Prostate gland (tissue), 2 donors: Measurements from ENCODE around the gene ZBTB47. TPM values are rescaled to one million over a fixed set of nuclear protein-coding genes. Genes with fewer than 3 reads are reported as not detected.

ENCODE experiments used
- DNase-seq: peaks from one replicate; pipeline ENCODE4 v3.0.0-alpha.2; 2019; ENCODE audit warnings: low spot score
- H3K27ac ChIP-seq, 2 donors: fragments of 200-600 bp; sonication (generic); 2 replicates each; pipeline ENCODE4 v1.5.1; 2017 to 2019
- H3K27me3 ChIP-seq: fragments of 200-600 bp; sonication (generic); replicated peaks from 2 replicates; pipeline ENCODE4 v1.5.1; 2019; ENCODE audit not compliant: insufficient read depth
- H3K36me3 ChIP-seq, 2 donors: fragments of 200-600 bp; sonication (generic); 1 replicate in 1 of 2; 2 replicates in 1 of 2; pipeline versions ENCODE4 v1.5.1 to v1.8.1; 2017 to 2019
- H3K4me1 ChIP-seq: fragments of 200-600 bp; sonication (generic); replicated peaks from 2 replicates; pipeline ENCODE4 v1.5.1; 2019
- H3K4me3 ChIP-seq, 2 donors: fragments of 200-600 bp; sonication (generic); 2 replicates each; pipeline ENCODE4 v1.5.1; 2017 to 2019
- H3K9me3 ChIP-seq: fragments of 200-600 bp; sonication (generic); 2 replicates; pipeline ENCODE4 v1.5.1; 2017
- POLR2A ChIP-seq: fragments of 450-650 bp; IDR thresholded peaks from one replicate; pipeline ENCODE4 v1.6.1; 2016; ENCODE audit warnings: antibody characterized with exemption, mild to moderate bottlenecking
- POLR2AphosphoS5 ChIP-seq: sonication (generic); formaldehyde crosslinking; IDR thresholded peaks from one replicate; pipeline ENCODE4 v1.6.1; 2017; ENCODE audit warnings: antibody characterized with exemption
- WGBS: methylation state at CpG from one replicate; pipeline ENCODE4 v1.1.5; 2018; 5-methylcytosine and 5-hydroxymethylcytosine counted together
- intact Hi-C: fragments of 100-400 bp; cut with DNase I; formaldehyde crosslinking; loops from one replicate; pipeline ENCODE4 v1.14.2; 2022
- total RNA-seq, 2 donors: library from RNA; depleted of rRNA; stranded (reverse); fragments of >200 nt; gene quantifications; one replicate each; pipeline ENCODE4 v1.1.0, GENCODE V29; 2016
- TF ChIP-seq, protein P1 (sequence below), 4 experiments: fragments of 200-600 bp in 2 of 4; fragments of 450-650 bp in 2 of 4; sonication (generic) in 2 of 4; IDR thresholded peaks; 1 replicate in 3 of 4; 2 replicates in 1 of 4; pipeline ENCODE4 v1.5.1; 2016 to 2019; ENCODE audit warnings: antibody characterized with exemption in 4 of 4, mild to moderate bottlenecking in 2 of 4, moderate library complexity in 2 of 4

Gene ZBTB47
- total RNA-seq, 2 donors from 2014 or later, result 22.1 to 38.0 TPM

DNA sequence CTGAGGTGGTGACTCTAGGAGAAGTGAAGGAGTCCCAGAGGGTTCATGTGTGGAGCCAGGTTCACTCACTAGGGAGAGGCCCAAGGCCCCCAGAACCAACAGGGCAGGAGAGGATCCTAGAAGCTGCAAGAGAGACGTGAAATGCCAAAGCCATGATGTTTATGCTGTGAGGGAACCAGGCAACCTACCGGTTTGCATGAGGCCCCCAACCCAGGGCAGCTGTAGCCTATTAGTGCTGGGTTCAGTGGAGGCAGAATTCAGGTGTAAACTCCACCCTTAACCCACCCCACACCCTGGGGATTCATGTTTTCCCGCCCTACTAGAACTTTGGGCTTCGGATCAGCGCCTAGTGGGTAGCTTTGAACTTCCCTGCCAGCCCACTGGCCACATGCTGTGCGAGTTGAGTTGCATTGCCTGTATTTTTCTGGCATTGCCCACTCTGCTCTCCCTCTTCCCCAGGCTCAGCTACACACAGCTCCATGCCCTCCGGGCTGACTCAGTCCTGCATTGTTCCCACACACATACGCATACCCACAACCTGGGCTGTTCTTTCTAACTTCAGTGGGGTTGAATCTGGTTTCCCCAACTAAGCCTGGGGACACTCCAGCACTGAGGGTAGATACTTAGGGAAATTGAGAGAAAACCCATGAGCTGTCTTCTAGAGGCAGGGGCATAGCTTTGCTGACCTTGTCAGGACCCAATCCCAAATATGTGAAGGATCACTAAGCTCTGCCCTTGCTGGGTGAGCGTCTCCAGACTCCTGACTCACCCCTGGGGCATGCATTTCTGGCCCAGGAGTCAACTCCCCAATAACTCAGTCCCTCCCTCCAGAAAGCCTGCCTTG is 2.0 kb upstream of the ZBTB47 start:
- no peak for DNase-seq
- Histone ChIP-seq H3K4me3 (no peak overlapping the region), H3K27ac (peak overlapping the region in 1 of 2 donors; percentile 85), H3K27me3 (no peaks in the 10 kb centered on the region), H3K9me3 (no peaks in the 10 kb centered on the region), H3K36me3 (no peaks in the 10 kb centered on the region), H3K4me1 (no peaks in the 10 kb centered on the region)
- no peak for TF ChIP-seq POLR2AphosphoS5
- TF ChIP-seq POLR2A, result no peak
- TF ChIP-seq, protein P1, sequence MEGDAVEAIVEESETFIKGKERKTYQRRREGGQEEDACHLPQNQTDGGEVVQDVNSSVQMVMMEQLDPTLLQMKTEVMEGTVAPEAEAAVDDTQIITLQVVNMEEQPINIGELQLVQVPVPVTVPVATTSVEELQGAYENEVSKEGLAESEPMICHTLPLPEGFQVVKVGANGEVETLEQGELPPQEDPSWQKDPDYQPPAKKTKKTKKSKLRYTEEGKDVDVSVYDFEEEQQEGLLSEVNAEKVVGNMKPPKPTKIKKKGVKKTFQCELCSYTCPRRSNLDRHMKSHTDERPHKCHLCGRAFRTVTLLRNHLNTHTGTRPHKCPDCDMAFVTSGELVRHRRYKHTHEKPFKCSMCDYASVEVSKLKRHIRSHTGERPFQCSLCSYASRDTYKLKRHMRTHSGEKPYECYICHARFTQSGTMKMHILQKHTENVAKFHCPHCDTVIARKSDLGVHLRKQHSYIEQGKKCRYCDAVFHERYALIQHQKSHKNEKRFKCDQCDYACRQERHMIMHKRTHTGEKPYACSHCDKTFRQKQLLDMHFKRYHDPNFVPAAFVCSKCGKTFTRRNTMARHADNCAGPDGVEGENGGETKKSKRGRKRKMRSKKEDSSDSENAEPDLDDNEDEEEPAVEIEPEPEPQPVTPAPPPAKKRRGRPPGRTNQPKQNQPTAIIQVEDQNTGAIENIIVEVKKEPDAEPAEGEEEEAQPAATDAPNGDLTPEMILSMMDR (IDR thresholded peaks at IDR 0.05), result no peak
- intact Hi-C loops, result loop anchor here (2.0 kb wide), 1 partner anchor 51 kb away; the partner anchor contains the start of gene NKTR
- 68% methylated on average over 9 of the region's 9 CpGs for WGBS

DNA sequence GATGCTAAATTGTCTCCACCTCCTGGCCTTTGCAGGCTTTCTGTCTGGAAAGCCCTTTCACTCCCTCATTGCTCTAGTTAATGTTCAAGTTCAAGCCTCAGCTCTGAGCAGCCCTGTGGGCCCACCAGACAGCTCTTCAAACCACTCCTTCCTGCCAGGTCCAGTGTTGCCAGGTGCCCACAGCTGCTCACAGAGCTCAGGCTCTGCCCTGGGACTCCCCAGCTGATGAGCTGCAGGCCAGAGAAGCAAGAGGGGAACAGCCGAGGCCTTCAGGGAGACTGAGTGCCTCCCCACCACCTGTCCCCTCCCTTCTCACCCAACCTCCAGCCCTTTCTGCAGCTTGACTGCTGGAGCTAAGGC is 1.3 kb upstream of the ZBTB47 start:
- peak overlapping the region in 1 of 2 donors; percentile 64 for H3K4me3 ChIP-seq
- intact Hi-C loops, result loop anchor here (2.0 kb wide), 1 partner anchor 51 kb away; the partner anchor contains the start of gene NKTR
- TF ChIP-seq POLR2AphosphoS5 (no peak), POLR2A (no peak)
- TF ChIP-seq, protein P1 (IDR thresholded peaks at IDR 0.05), result no peak

DNA sequence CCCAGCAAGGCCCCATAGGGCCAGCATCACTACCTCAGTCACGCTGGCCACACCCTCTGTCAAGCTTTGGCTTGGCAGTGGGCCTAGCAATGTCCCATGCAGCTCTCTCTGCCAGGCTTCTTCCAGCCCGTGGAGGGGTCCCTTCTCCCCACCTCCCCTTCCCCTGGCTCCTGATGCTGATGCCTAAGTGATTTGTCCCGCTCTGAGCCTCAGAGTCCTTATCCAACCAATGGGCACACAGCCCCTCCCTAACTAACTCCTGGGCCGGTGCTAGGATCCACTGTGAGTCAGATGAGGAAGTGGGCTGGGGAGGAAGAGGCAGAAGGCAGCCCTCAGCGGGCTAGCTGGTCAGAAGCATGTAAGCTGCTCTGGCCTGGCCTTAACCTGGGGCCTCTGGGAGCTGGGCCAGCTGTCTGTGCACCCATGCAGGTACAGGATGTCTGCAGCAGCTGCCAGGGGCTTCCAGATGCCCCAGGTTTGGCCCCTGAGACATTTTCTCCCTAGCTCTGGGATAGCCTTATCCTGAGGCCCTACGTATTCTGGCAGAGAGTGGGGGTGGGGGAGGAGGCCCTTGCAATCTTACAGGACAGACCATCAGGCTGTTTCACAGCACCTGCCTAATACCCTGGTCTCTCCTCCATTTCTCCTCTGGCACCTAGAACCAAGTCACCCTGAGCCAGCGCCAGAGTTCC is 740 bp upstream of the ZBTB47 start:
- no peak for DNase-seq
- Histone ChIP-seq H3K27me3 (no peaks in the 10 kb centered on the region), H3K27ac (peak overlapping the region; percentile 85 to 90), H3K4me3 (peak overlapping the region in 1 of 2 donors; percentile 64), H3K36me3 (no peaks in the 10 kb centered on the region), H3K4me1 (no peaks in the 10 kb centered on the region), H3K9me3 (no peaks in the 10 kb centered on the region)
- TF ChIP-seq POLR2A (peak; percentile 86), POLR2AphosphoS5 (peak; percentile 17)
- TF ChIP-seq, protein P1 (IDR thresholded peaks at IDR 0.05), result no peak
- 26% methylated on average over 7 of the region's 7 CpGs for WGBS
- intact Hi-C loops, result loop anchor here (2.0 kb wide), 1 partner anchor 52 kb away; the partner anchor contains the start of gene NKTR

More for the DNA sequence above, 1.3 kb upstream of the ZBTB47 start:
- Histone ChIP-seq H3K36me3 (no peaks in the 10 kb centered on the region), H3K4me1 (no peaks in the 10 kb centered on the region), H3K27ac (peak overlapping the region in 1 of 2 donors; percentile 85), H3K27me3 (no peaks in the 10 kb centered on the region), H3K9me3 (no peaks in the 10 kb centered on the region)
- WGBS, result 67% methylated on average over 1 of the region's 1 CpG
- no peak for DNase-seq

DNA sequence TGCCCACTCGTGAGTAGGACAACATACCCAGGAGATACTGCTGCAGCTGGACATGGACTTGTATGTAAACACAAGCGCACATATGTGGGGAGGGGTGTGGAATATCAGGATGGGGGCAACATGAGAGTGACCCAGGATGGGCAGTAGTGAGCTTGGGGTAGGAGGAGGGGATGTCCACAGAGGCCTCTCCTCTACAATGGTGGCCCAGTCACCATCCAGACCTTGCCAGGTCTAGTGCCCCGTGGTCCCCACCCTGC is 266 bp upstream of the ZBTB47 start:
- intact Hi-C loops, result loop anchor here (2.0 kb wide), 1 partner anchor 52 kb away; the partner anchor contains the start of gene NKTR
- Histone ChIP-seq H3K4me3 (peak overlapping the region; percentile 64 to 68), H3K4me1 (no peaks in the 10 kb centered on the region), H3K27ac (peak overlapping the region; percentile 85 to 90), H3K36me3 (no peaks in the 10 kb centered on the region), H3K27me3 (no peaks in the 10 kb centered on the region), H3K9me3 (no peaks in the 10 kb centered on the region)
- no peak for DNase-seq
- WGBS, result 34% methylated on average over 3 of the region's 3 CpGs
- no peak for TF ChIP-seq POLR2AphosphoS5
- TF ChIP-seq, protein P1 (IDR thresholded peaks at IDR 0.05), result no peak
- no peak for TF ChIP-seq POLR2A
